Left ventricle myocardium inferior (tissue), 1 donor: Measurements from ENCODE around the gene DMBX1. TPM values are rescaled to one million over a fixed set of nuclear protein-coding genes. Genes with fewer than 3 reads are reported as not detected.

Experiments
- DNase-seq: peaks from one replicate; pipeline ENCODE4 v3.0.0-alpha.2; 2020
- H3K27ac ChIP-seq: fragments of 200-600 bp; replicated peaks from 2 replicates; pipeline ENCODE4 v1.8.0; 2021
- H3K27me3 ChIP-seq: fragments of 200-600 bp; 2 replicates; pipeline ENCODE4 v1.8.0; 2021; ENCODE audit warnings: low read depth
- H3K36me3 ChIP-seq: fragments of 200-600 bp; 2 replicates; pipeline ENCODE4 v1.8.0; 2021
- H3K4me1 ChIP-seq: fragments of 200-600 bp; 2 replicates; pipeline ENCODE4 v1.8.0; 2021
- H3K4me3 ChIP-seq: fragments of 200-600 bp; 2 replicates; pipeline ENCODE4 v1.8.0; 2021; ENCODE audit warnings: mild to moderate bottlenecking, moderate library complexity
- H3K9me3 ChIP-seq: fragments of 200-600 bp; replicated peaks from 2 replicates; pipeline ENCODE4 v1.8.0; 2021
- CTCF ChIP-seq: fragments of 200-600 bp; IDR thresholded peaks from 2 replicates; pipeline ENCODE4 v1.8.0; 2021; ENCODE audit warnings: antibody characterized with exemption, mild to moderate bottlenecking, borderline replicate concordance
- intact Hi-C: fragments of 100-400 bp; cut with micrococcal nuclease; formaldehyde crosslinking; loops from one replicate; pipeline ENCODE4 v1.11.0; 2022
- total RNA-seq: library from RNA; stranded (reverse); fragmentation: NEBNext Ultra II Directional; extraction: Animal tissue kit (Norgen Biotek cat#: 25700); gene quantifications from one replicate; pipeline ENCODE4 v1.2.1, GENCODE V29; 2021
- donor health status: DM: no; HTN: yes; CAD: no; lungs with severe emphysema.

DMBX1 gene
- total RNA-seq, 1 donor from 2014 or later = not detected

- no peak overlapping the region for H3K27ac ChIP-seq
- no peak for DNase-seq
- H3K4me3 ChIP-seq = no peak overlapping the region
- H3K36me3 ChIP-seq = no peaks in the 10 kb centered on the region
- no peak for TF ChIP-seq CTCF
- H3K9me3 ChIP-seq = no peaks in the 10 kb centered on the region
- no peaks in the 10 kb centered on the region for H3K4me1 ChIP-seq
- peaks cover 90% of the 10 kb centered on the region for H3K27me3 ChIP-seq
- intact Hi-C loops = no loop called here
Measured at GRCh38 chr1:46457178-46457577, 32.5 kb upstream of the DMBX1 start.

DNA sequence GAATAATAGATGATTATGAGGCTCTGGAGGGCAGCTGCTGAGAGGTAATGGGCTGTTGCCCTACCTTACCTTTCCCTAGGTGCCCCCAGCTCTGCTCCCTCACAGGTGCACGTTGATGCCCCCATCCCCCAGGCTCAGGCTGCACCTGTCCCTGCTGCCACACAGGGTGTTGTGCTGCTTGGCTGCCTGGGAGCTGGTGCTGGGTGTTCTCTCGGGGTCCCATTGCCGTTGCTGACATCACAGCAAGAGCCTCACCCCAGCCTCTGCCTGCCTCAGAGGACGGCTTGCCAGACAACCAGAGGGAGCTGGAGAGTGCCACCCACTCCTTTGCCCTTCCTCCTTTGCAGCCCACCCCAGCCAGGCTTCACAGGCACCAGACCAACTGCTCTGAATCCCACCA is 31.4 kb upstream of the DMBX1 start:
- Histone ChIP-seq H3K4me3 (no peak overlapping the region), H3K9me3 (no peaks in the 10 kb centered on the region), H3K27ac (no peak overlapping the region), H3K27me3 (peaks cover 89% of the 10 kb centered on the region), H3K36me3 (no peaks in the 10 kb centered on the region), H3K4me1 (no peaks in the 10 kb centered on the region)
- no peak for DNase-seq
- TF ChIP-seq CTCF = no peak
- intact Hi-C loops = no loop called here

DNA sequence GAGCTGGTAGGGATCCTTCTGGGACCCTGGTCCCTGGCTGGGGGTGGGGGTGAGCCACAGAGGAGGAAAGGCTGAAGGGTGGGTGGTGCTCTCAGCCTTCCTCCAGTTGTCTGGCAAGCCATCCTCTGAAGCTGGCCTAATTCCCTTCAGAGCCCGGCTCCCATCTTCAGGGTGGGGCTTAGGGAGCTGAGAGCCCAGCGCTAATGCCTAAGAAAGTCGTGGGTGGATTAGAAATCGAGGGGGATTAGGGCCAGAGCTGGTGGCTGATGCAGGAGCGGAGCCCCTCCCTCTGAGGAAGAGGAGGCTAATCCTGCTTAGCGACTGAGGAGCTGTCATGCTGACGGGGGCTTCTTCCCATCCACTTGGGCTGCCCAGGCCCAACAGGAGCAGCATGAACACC is 30.8 kb upstream of the DMBX1 start:
- intact Hi-C loops = no loop called here
- no peaks in the 10 kb centered on the region for H3K4me1 ChIP-seq
- no peak for TF ChIP-seq CTCF
- no peak overlapping the region for H3K4me3 ChIP-seq
- peaks cover 87% of the 10 kb centered on the region for H3K27me3 ChIP-seq
- H3K27ac ChIP-seq = no peak overlapping the region
- DNase-seq = no peak
- no peaks in the 10 kb centered on the region for H3K9me3 ChIP-seq
- no peaks in the 10 kb centered on the region for H3K36me3 ChIP-seq

GRCh38 chr1:46459315-46459714 is 30.3 kb upstream of the DMBX1 start:
- intact Hi-C loops = no loop called here
- no peaks in the 10 kb centered on the region for H3K36me3 ChIP-seq
- peaks cover 82% of the 10 kb centered on the region for H3K27me3 ChIP-seq
- no peak overlapping the region for H3K4me3 ChIP-seq
- no peaks in the 10 kb centered on the region for H3K9me3 ChIP-seq
- H3K27ac ChIP-seq = no peak overlapping the region
- DNase-seq = no peak
- no peaks in the 10 kb centered on the region for H3K4me1 ChIP-seq
- no peak for TF ChIP-seq CTCF

DNA sequence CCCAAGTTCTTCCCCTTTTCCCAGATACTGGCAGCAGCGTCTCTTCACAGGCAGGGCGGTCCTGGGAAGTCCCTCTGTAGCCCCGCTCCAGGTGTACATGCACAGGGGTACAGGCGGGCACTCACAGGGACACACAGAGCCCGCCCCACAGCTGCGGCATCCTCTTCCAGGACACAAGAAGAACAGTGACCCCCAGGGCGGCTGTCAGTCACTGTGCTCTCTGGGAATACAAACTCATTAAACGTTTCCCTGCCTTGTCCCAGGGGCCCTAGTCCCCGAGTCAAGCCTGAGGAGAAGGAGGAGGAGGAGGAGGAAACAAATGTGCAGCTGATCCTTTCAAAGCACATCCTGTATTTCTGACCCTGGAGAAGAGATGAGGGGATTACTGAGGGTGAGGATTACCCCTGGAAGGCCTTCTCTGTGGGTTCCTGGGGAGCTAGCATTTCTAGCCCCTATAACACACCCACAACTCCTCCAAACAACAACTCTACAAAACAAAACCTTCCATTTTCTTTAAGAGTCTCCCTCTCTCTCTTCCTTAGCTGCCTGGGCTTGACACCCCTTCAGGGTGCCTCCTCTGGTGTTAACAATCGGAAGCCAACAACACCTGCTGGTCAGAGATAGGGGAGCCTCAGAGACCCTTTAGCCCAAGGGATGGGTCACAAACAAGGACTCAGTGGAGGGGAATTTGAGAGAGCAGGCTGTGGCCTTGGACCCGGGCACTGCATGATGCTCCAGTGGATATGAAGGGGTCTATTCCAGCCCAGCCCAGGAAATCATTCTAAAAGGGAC is 28.4 kb upstream of the DMBX1 start:
- Histone ChIP-seq H3K36me3 (no peaks in the 10 kb centered on the region), H3K9me3 (no peaks in the 10 kb centered on the region), H3K27me3 (peaks cover 75% of the 10 kb centered on the region), H3K4me1 (peaks cover 2% of the 10 kb centered on the region), H3K4me3 (no peak overlapping the region), H3K27ac (no peak overlapping the region)
- DNase-seq = no peak
- intact Hi-C loops = no loop called here
- no peak for TF ChIP-seq CTCF
